Liver (tissue), 9 donors: Measurements from ENCODE around the gene PHB1. TPM values are rescaled to one million over a fixed set of nuclear protein-coding genes. Genes with fewer than 3 reads are reported as not detected.

Experiments
- DNase-seq: peaks from one replicate; pipeline ENCODE4 v3.0.0-alpha.2; 2017; ENCODE audit warnings: low spot score
- H3K27ac ChIP-seq, 2 donors: one replicate each; pipeline ENCODE4 v1.7.0; 2013; ENCODE audit warnings: inconsistent platforms in 2 of 2, low read length in 2 of 2, control low read depth in 1 of 2, low read depth in 1 of 2, mild to moderate bottlenecking in 1 of 2
- H3K27me3 ChIP-seq, 4 donors: one replicate each; pipeline versions ENCODE4 v1.6.1 to v1.7.0; 2013; ENCODE audit warnings: low read length in 3 of 4, inconsistent platforms in 1 of 4, mild to moderate bottlenecking in 1 of 4, moderate library complexity in 1 of 4; ENCODE audit not compliant: control insufficient read depth in 4 of 4, insufficient read depth in 4 of 4
- H3K36me3 ChIP-seq, 4 donors: one replicate each; pipeline versions ENCODE4 v1.6.1 to v1.7.0; 2013; ENCODE audit warnings: low read length in 3 of 4, mild to moderate bottlenecking in 3 of 4, low read depth in 1 of 4, moderate library complexity in 1 of 4; ENCODE audit not compliant: control insufficient read depth in 4 of 4, insufficient read depth in 3 of 4
- H3K4me1 ChIP-seq, 4 donors: one replicate each; pipeline versions ENCODE4 v1.6.1 to v1.7.0; 2013; ENCODE audit warnings: low read length in 3 of 4, mild to moderate bottlenecking in 3 of 4, moderate library complexity in 1 of 4; ENCODE audit not compliant: control insufficient read depth in 4 of 4, insufficient read depth in 4 of 4
- H3K4me3 ChIP-seq, 3 donors: one replicate each; pipeline versions ENCODE4 v1.6.1 to v1.7.0; 2013; ENCODE audit warnings: low read length in 3 of 3, control low read depth in 1 of 3, low read depth in 1 of 3, mild to moderate bottlenecking in 1 of 3
- H3K9ac ChIP-seq, 2 donors: one replicate each; pipeline ENCODE4 v1.7.0; 2013; ENCODE audit warnings: low read length in 2 of 2, mild to moderate bottlenecking in 2 of 2, moderate library complexity in 2 of 2, control low read depth in 1 of 2, low read depth in 1 of 2
- H3K9me3 ChIP-seq, 4 donors: one replicate each; pipeline versions ENCODE4 v1.6.1 to v1.7.0; 2013; ENCODE audit warnings: low read length in 3 of 4; ENCODE audit not compliant: control insufficient read depth in 4 of 4
- ATF3 ChIP-seq: IDR thresholded peaks from 2 replicates; pipeline ENCODE4 v1.6.1; 2016; ENCODE audit warnings: antibody characterized with exemption
- CTCF ChIP-seq: fragments of 150-350 bp; IDR thresholded peaks from 2 replicates; pipeline ENCODE4 v1.5.1; 2017; ENCODE audit warnings: improper control_type of control experiment, low read depth, low read length; ENCODE audit not compliant: missing input control
- EGR1 ChIP-seq, 2 donors: IDR thresholded peaks; 2 replicates each; pipeline ENCODE4 v1.6.1; 2016 to 2018; ENCODE audit warnings: antibody characterized with exemption in 2 of 2, low read depth in 2 of 2
- FOXA1 ChIP-seq: IDR thresholded peaks from 2 replicates; pipeline ENCODE4 v1.6.1; 2016; ENCODE audit warnings: antibody characterized with exemption
- FOXA2 ChIP-seq: IDR thresholded peaks from 2 replicates; pipeline ENCODE4 v1.6.1; 2016; ENCODE audit warnings: antibody characterized with exemption
- GABPA ChIP-seq, 2 donors: IDR thresholded peaks in 1 of 2; conservative IDR thresholded peaks in 1 of 2; 2 replicates each; pipeline ENCODE4 v1.6.1; 2016; ENCODE audit warnings: antibody characterized with exemption in 2 of 2, mild to moderate bottlenecking in 1 of 2, moderate library complexity in 1 of 2
- HNF4A ChIP-seq, 2 donors: conservative IDR thresholded peaks; 2 replicates each; pipeline ENCODE4 v1.6.1; 2016; ENCODE audit warnings: antibody characterized with exemption in 2 of 2, mild to moderate bottlenecking in 2 of 2
- HNF4G ChIP-seq: IDR thresholded peaks from 2 replicates; pipeline ENCODE4 v1.6.1; 2016; ENCODE audit warnings: antibody characterized with exemption
- JUND ChIP-seq, 2 donors: IDR thresholded peaks; 2 replicates each; pipeline ENCODE4 v1.6.1; 2016; ENCODE audit warnings: antibody characterized with exemption in 2 of 2
- MAX ChIP-seq: IDR thresholded peaks from 2 replicates; pipeline ENCODE4 v1.6.1; 2016; ENCODE audit warnings: antibody characterized with exemption
- NR2F2 ChIP-seq: IDR thresholded peaks from 2 replicates; pipeline ENCODE4 v1.6.1; 2016; ENCODE audit warnings: antibody characterized with exemption
- RAD21 ChIP-seq, 2 donors: IDR thresholded peaks; 2 replicates each; pipeline ENCODE4 v1.6.1; 2016; ENCODE audit warnings: antibody characterized with exemption in 2 of 2, mild to moderate bottlenecking in 2 of 2
- REST ChIP-seq: IDR thresholded peaks from 2 replicates; pipeline ENCODE4 v1.6.1; 2016; ENCODE audit warnings: antibody characterized with exemption, mild to moderate bottlenecking
- RXRA ChIP-seq, 2 donors: IDR thresholded peaks; 2 replicates each; pipeline ENCODE4 v1.6.1; 2017 to 2018; ENCODE audit warnings: antibody characterized with exemption in 2 of 2, mild to moderate bottlenecking in 1 of 2
- SP1 ChIP-seq: IDR thresholded peaks from 2 replicates; pipeline ENCODE4 v1.6.1; 2018; ENCODE audit warnings: antibody characterized with exemption, mild to moderate bottlenecking
- TAF1 ChIP-seq: conservative IDR thresholded peaks from 2 replicates; pipeline ENCODE4 v1.6.1; 2016; ENCODE audit warnings: antibody characterized with exemption, mild to moderate bottlenecking
- YY1 ChIP-seq: IDR thresholded peaks from 2 replicates; pipeline ENCODE4 v1.6.1; 2016; ENCODE audit warnings: antibody characterized with exemption, mild to moderate bottlenecking
- ZBTB33 ChIP-seq: IDR thresholded peaks from 2 replicates; pipeline ENCODE4 v1.6.1; 2016; ENCODE audit warnings: antibody characterized with exemption
- WGBS: extraction: QIAGEN DNeasy Blood & Tissue Kit; methylation state at CpG from one replicate; pipeline ENCODE4 v1.1.7; 2013; 5-methylcytosine and 5-hydroxymethylcytosine counted together
- polyA plus RNA-seq, 2 donors: library from polyadenylated mRNA; stranded (reverse) in 1 of 2; unstranded in 1 of 2; fragments of 200-250 nt in 1 of 2; fragments of >200 nt in 1 of 2; fragmentation: Nextera tagmentation in 1 of 2; extraction: Ambion mirVana in 1 of 2; gene quantifications; one replicate each; pipeline versions ENCODE4 v1.2.1 to v1.2.3, GENCODE V29; 2013 to 2015
- total RNA-seq, 2 donors: library from RNA; depleted of rRNA; stranded (reverse); fragments of >200 nt; gene quantifications; one replicate each; pipeline ENCODE4 v1.2.3, GENCODE V29; 2014
- donor health status: healthy.
- donor health status: healthy.
- donor health status: healthy.
- donor health status: healthy.
- donor health status: healthy.

Gene PHB1
- total and polyA plus RNA-seq, 4 donors = 52.5 to 149 (median 98.5) TPM

GRCh38 chr17:49444384-49444783, 29.7 kb upstream of the PHB1 start:
- Histone ChIP-seq H3K27ac (no peak overlapping the region), H3K36me3 (no peaks in the 10 kb centered on the region), H3K9me3 (no peaks in the 10 kb centered on the region), H3K27me3 (peaks cover 0 to 4% (median 0%) of the 10 kb centered on the region in 4 donors), H3K9ac (no peak overlapping the region), H3K4me3 (no peak overlapping the region), H3K4me1 (no peaks in the 10 kb centered on the region)
- TF ChIP-seq RXRA (IDR thresholded peaks at IDR 0.05) (no peak), TAF1 (no peak), REST (no peak), RAD21 (IDR thresholded peaks at IDR 0.05) (no peak), JUND (IDR thresholded peaks at IDR 0.05) (no peak), MAX (no peak), FOXA1 (no peak), ATF3 (no peak), ZBTB33 (no peak), EGR1 (IDR thresholded peaks at IDR 0.05; ENCODE audit: low read depth in 2 of 2) (no peak), CTCF (no peak), HNF4G (no peak), GABPA (IDR thresholded peaks at IDR 0.05 in 1 of 2, conservative IDR thresholded peaks at IDR 0.05 in 1 of 2) (no peak), NR2F2 (no peak), SP1 (no peak), FOXA2 (no peak), YY1 (no peak), HNF4A (conservative IDR thresholded peaks at IDR 0.05) (no peak)
- no peak for DNase-seq
- 81% methylated on average over 12 of the region's 12 CpGs for whole genome bisulfite sequencing
